Measurements from ENCODE around the gene ZFYVE19. TPM values are rescaled to one million over a fixed set of nuclear protein-coding genes. Genes with fewer than 3 reads are reported as not detected.

The ZFYVE19 gene
- total RNA-seq, 4 donors from 2014 or later: 16.5 to 33.4 (median 28.9) TPM

DNA sequence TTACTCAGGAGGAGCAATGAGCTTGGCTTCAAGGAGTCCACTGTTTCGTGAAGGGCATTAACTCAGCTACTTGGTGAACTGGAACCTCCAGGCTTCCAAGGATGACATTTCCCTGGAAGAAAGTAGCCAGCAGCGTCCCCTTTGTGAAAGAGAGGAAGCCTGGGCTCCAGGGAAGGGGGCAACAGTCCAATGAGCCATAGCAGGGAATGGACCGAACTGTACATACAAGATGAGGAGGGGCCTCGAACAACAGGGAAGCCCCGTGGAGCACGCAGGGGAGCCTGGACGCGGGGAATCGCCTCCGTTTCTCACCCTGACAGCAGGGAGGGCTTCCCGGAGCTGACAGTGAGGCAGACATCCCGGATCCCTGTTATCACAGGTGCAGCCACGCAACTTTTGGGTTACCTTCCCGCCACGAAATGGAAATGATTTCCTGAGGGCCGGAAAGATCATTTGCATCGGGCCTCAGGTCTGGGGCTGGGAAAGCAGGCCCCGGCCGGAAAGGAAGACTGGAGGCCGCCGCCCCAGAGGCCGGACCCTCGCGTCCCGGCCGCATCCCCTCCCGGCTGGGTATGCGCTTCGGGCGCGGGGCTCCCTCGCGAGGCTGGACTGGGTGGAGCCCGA lies 36.5 kb downstream of the ZFYVE19 start:
- peak overlapping the region; percentile 91 to 97 (median 94) for H3K27ac ChIP-seq
- intact Hi-C loops (cut with DNase I): no loop called here
- H3K4me1 ChIP-seq: peaks cover 16 to 68% (median 33%) of the 10 kb centered on the region in 3 donors
- H3K27me3 ChIP-seq: peaks cover 0 to 34% (median 0%) of the 10 kb centered on the region in 4 donors
- peaks cover 0 to 18% (median 0%) of the 10 kb centered on the region in 3 donors for H3K36me3 ChIP-seq
- WGBS, 2 donors: 11 to 63% methylated on average over 8 to 18 of the region's 34 CpGs
- H3K9me3 ChIP-seq: no peaks in the 10 kb centered on the region
- TF ChIP-seq, protein P1, sequence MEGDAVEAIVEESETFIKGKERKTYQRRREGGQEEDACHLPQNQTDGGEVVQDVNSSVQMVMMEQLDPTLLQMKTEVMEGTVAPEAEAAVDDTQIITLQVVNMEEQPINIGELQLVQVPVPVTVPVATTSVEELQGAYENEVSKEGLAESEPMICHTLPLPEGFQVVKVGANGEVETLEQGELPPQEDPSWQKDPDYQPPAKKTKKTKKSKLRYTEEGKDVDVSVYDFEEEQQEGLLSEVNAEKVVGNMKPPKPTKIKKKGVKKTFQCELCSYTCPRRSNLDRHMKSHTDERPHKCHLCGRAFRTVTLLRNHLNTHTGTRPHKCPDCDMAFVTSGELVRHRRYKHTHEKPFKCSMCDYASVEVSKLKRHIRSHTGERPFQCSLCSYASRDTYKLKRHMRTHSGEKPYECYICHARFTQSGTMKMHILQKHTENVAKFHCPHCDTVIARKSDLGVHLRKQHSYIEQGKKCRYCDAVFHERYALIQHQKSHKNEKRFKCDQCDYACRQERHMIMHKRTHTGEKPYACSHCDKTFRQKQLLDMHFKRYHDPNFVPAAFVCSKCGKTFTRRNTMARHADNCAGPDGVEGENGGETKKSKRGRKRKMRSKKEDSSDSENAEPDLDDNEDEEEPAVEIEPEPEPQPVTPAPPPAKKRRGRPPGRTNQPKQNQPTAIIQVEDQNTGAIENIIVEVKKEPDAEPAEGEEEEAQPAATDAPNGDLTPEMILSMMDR (IDR thresholded peaks at IDR 0.05): no peak
- no peak for TF ChIP-seq POLR2A (IDR thresholded peaks at IDR 0.05)
- H3K4me3 ChIP-seq: peak overlapping the region; percentile 59 to 80 (median 72)
- no peak for DNase-seq

GRCh38 chr15:40843885-40844695 lies 37.2 kb downstream of the ZFYVE19 start, which contains the start of gene SPINT1:
TSS of gene SPINT1 (plus strand) at chr15:40844048. CDS start at chr15:40844555, 507 bp downstream.
- intact Hi-C loops (cut with DNase I): no loop called here
- WGBS, 2 donors: no CpG with 5 or more reads among the region's 89 CpGs
- TF ChIP-seq, protein P1 (IDR thresholded peaks at IDR 0.05): peak in 1 of 6 experiments; percentile 9
- TF ChIP-seq POLR2A (IDR thresholded peaks at IDR 0.05): peak in 2 of 4 donors; percentile 41 to 69
- Histone ChIP-seq H3K27ac (peak within 1 kb of the TSS; percentile 91 to 97 (median 94)), H3K4me1 (peaks cover 16 to 71% (median 33%) of the 10 kb centered on the region in 3 donors), H3K4me3 (peak within 1 kb of the TSS; percentile 59 to 80 (median 72)), H3K27me3 (peaks cover 0 to 34% (median 0%) of the 10 kb centered on the region in 4 donors), H3K9me3 (no peaks in the 10 kb centered on the region), H3K36me3 (peaks cover 0 to 21% (median 0%) of the 10 kb centered on the region in 3 donors)
- DNase-seq: no peak

GRCh38 chr15:40844696-40845030 lies 37.8 kb downstream of the ZFYVE19 start:
- Histone ChIP-seq H3K27ac (peak overlapping the region; percentile 91 to 97 (median 94)), H3K4me3 (peak overlapping the region; percentile 59 to 80 (median 72)), H3K9me3 (no peaks in the 10 kb centered on the region), H3K36me3 (peaks cover 0 to 27% (median 0%) of the 10 kb centered on the region in 3 donors), H3K27me3 (peaks cover 0 to 34% (median 0%) of the 10 kb centered on the region in 4 donors), H3K4me1 (peaks cover 16 to 71% (median 33%) of the 10 kb centered on the region in 3 donors)
- DNase-seq: no peak
- TF ChIP-seq, protein P1 (IDR thresholded peaks at IDR 0.05): no peak
- intact Hi-C loops (cut with DNase I): no loop called here
- 0% methylated on average over 4 to 9 of the region's 28 CpGs for WGBS, 2 donors

DNA sequence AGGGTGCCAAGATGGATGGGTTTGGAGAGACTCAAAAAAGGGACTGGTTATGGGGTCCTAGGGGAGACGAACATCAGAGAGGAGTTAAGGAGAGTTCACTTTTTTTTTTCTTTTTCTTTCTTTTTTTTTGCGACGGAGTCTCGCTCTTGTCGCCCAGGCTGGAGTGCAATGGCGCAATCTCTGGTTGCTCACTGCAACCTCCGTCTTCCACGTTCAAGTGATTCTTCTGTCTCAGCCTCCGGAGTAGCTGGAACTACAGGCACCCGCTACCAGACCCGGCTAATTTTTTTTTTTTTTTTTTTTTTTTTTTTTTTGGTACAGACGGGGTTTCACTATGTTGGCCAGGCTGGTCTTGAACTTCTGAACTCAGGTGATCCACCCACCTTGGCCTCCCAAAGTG lies 38.1 kb downstream of the ZFYVE19 start:
- no peak for TF ChIP-seq POLR2A (IDR thresholded peaks at IDR 0.05)
- DNase-seq: no peak
- peaks cover 16 to 71% (median 33%) of the 10 kb centered on the region in 3 donors for H3K4me1 ChIP-seq
- intact Hi-C loops (cut with DNase I): no loop called here
- no peaks in the 10 kb centered on the region for H3K9me3 ChIP-seq
- H3K4me3 ChIP-seq: peak overlapping the region; percentile 59 to 80 (median 72)
- peaks cover 0 to 27% (median 0%) of the 10 kb centered on the region in 3 donors for H3K36me3 ChIP-seq
- 27% methylated on average over 11 to 12 of the region's 12 CpGs for WGBS, 2 donors
- peaks cover 0 to 34% (median 0%) of the 10 kb centered on the region in 4 donors for H3K27me3 ChIP-seq
- H3K27ac ChIP-seq: peak overlapping the region; percentile 91 to 97 (median 94)

DNA sequence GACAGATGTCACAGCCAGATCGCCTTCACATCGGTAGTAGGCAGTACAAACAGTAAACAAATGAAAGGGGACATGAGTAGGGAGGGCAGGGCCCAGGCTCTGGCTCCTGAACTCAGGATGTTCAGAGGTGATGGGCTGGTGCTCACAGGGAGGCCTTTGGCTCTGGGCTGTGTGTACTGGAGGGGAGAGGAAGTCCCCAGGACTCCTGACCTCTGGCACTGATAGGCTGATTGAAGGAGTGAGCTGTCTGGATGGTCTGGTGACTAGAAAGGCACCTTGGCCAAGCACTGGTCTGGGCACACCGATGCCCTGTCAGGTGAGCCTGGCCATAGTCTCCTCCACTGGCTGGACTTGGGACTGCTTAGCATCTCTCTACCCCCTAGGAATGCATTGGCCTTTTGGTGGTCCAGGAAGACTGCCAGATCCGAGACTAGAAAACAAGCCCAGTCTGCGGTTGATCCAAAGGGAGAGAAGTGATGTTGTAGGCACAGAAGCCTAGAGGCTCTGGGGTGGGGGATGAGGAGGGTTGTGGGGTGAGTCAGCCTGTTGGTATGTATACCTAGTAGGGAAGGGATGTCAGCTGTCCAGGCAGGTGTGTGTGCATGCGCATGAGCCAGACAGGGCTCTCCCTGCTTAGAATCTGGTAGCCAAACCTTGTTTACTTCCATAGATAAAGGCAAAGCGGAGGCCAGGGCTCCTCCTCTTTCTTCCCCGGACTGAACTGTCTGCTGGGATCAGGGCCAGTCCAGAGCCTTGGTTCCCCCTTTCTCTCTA lies 38.8 kb downstream of the ZFYVE19 start:
- Histone ChIP-seq H3K9me3 (no peaks in the 10 kb centered on the region), H3K36me3 (peaks cover 0 to 31% (median 0%) of the 10 kb centered on the region in 3 donors), H3K4me3 (peak overlapping the region; percentile 59 to 80 (median 72)), H3K4me1 (peaks cover 16 to 71% (median 33%) of the 10 kb centered on the region in 3 donors), H3K27ac (peak overlapping the region; percentile 80 to 97 (median 93)), H3K27me3 (peaks cover 0 to 34% (median 0%) of the 10 kb centered on the region in 4 donors)
- WGBS, 2 donors: 42 to 47% methylated on average over 2 to 7 of the region's 8 CpGs
- no peak for DNase-seq
- intact Hi-C loops (cut with DNase I): no loop called here
- TF ChIP-seq, protein P1 (IDR thresholded peaks at IDR 0.05): no peak
- peak in 1 of 4 donors; percentile 63 for TF ChIP-seq POLR2A (IDR thresholded peaks at IDR 0.05)
